CD4-positive, alpha-beta T cell treated with Interleukin-17A for 4 hours (primary cell): Measurements from ENCODE around the gene NDUFA3.
"Not testable (repeated sequence)": the region's sequence is repeated elsewhere in the genome, so short reads cannot be mapped to it uniquely, and the experiment has no call there.

Source experiments
- DNase-seq: peaks from one replicate; pipeline ENCODE4 v3.0.0-alpha.2; 2020; ENCODE audit warnings: mixed read lengths

NDUFA3 gene

GRCh38 chr19:54102421-54103169, at the start of gene NDUFA3:
TSS of gene NDUFA3 (plus strand) at chr19:54102855. CDS start at chr19:54102879, 24 bp downstream.
- DNase-seq, result peak; percentile 97

GRCh38 chr19:54062643-54063042, 40.0 kb upstream of the NDUFA3 start:
- DNase-seq, result no peak

DNA sequence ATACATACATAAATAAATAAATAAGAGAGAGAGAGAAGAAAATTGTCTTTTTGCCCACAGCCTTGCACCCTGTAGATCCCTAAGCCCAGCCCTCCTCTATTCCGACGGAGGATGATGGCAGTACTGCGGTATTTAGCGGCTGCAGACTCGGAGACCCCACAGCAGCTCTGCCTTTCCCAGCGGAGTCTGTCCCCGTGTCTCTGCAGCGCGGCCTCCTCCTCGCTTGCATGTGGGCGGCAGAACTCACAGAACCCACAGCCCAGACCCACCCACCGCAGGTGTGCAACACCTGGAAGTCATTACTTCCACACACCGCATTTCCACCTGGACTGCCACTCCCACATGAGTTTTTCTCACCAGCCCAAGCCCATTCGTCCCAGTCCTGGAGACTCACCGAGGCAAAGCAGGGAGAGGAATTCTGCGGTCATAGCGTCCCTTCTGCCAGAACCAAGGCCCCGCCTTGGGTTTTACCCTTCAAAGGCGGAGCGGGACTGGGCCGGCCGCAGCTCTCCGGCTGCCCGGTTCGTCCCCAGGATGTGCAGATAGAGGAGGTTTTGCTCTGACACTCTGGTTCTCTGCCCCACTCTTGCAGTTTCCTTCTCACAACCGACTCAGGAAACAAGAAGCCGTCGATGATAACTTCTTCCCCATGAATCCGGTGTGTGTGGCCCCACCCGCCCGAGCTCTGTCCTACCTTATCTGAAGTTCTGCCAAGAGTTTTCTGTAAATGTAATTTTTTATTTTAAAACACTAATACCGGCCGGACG, 39.1 kb upstream of the NDUFA3 start, which contains the start of gene VSTM1:
Gene VSTM1 (minus strand): TSS at position 548 of the 767 bp plus-strand sequence. CDS start 120 bp downstream, at position 428.
- no peak for DNase-seq

GRCh38 chr19:54069470-54069869, 33.2 kb upstream of the NDUFA3 start:
- DNase-seq, result no peak

GRCh38 chr19:54073829-54074228, 28.8 kb upstream of the NDUFA3 start:
- no peak for DNase-seq

- no peak for DNase-seq
These were observed 27.8 kb upstream of the NDUFA3 start for GRCh38 chr19:54074851-54075250.

GRCh38 chr19:54077334-54077733, 25.3 kb upstream of the NDUFA3 start:
- no peak for DNase-seq

DNA sequence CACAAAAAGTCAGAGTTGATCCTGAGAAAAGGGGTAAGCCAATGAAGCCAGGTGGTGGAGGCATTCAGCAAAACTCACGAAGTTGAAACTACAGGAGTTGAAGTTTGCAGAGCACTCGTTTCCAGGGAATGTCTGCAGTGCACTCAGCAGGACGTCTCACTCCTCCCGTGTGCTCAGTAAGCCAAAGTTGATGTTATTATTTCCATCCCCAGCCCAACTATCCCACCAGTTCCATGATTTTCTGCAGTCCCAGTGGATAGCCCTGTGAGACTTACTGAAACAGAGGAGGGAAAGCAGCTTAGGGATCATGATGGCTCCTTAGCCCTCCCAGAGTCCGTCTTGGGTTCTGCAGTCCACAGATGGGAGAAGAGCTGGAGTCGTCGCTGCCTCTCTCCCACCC, 21.6 kb upstream of the NDUFA3 start, which contains the start of gene TARM1:
Gene TARM1 (minus strand): TSS at position 334 of the 400 bp plus-strand sequence. CDS start 25 bp downstream, at position 309.
- DNase-seq, result no peak

DNA sequence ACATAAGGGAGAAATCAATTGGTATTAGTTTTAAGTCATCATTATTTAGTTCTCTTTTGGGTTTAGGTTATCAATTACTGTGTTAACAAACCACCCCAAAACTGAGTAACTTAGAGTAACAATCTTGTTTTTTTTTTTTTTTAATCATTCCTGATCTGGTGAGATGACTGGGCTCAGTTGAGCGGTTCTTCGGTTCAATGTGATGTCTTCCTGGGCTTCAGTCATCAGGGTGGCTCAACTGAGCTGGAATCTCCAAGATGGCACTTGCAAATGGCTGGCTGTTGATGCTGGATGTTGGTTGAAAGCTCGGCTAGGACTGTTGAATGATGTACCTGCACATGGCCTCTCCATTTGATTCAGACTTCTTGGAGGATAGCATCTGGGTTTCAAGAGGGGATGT, 18.2 kb upstream of the NDUFA3 start:
- DNase-seq, result no peak

DNA sequence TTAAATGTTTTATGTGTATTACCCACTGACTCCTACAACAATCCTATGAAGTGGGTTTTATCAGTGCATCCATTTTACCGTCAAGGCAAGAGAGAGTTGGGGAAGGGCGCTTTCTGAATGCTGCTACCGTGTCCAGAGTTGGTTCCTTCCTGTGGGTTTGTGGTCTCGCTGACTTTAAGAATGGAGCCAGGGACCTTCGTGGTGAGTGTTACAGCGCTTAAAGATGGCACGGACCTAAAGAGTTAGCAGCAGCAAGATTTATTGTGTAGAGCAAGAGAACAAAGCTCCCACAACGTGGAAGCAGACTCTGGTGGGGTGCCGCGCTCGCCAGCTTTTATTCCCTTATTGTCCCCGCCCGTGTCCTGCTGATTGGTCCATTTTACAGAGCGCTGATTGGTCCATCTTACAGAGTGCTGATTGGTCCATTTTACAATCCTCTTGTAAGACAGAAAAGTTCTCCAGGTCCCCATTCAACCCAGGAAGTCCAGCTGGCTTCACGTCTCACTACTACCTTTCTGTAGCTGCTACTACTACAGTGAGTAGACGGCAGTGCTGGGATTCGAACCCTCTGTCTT, 8.1 kb upstream of the NDUFA3 start:
- no peak for DNase-seq

DNA sequence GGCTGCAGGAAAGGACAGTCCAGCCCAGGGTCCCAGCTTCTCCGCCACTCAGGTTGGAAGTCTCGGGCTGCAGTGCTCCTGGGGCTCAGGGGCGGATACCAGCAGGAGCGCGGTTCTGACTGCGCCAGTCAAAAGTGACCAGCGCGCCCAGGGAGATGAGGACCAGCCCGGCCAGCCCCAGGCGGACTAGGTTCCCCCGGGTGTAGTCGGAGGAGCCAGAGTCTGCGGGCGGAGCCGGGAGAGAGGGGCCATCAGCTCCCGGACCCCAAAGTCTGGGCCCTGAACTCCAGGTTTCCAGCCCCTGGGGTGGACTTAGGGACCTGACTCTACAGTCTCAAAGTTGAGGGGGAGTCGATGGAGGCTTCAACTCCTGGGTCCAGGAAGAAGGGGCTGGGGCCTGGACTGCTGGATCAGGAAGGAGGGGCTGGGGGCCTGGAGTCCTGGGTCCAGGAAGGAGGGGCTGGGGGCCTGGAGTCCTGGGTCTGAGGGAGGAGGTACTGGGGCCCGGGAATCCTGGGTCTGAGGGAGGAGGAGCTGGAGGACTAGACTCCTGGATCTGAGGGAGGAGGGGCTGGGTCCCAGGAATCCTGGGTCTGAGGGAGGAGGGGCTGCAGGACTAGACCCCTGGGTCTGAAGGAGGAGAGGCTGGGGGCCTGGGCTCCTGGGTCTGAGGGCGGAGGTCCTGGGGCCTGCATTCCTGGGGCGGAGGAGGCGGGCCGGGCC, 7.4 kb upstream of the NDUFA3 start:
- no peak for DNase-seq

- DNase-seq, result peak; percentile 72
These were observed 6.6 kb upstream of the NDUFA3 start for GRCh38 chr19:54095859-54096616.

GRCh38 chr19:54096617-54097106, 6.0 kb upstream of the NDUFA3 start:
- peak; percentile 28 for DNase-seq

- DNase-seq, result no peak
These were observed 3.3 kb upstream of the NDUFA3 start for GRCh38 chr19:54099190-54099902.

- DNase-seq, result not testable (repeated sequence)
These were observed 2.8 kb upstream of the NDUFA3 start for GRCh38 chr19:54099903-54100255.

DNA sequence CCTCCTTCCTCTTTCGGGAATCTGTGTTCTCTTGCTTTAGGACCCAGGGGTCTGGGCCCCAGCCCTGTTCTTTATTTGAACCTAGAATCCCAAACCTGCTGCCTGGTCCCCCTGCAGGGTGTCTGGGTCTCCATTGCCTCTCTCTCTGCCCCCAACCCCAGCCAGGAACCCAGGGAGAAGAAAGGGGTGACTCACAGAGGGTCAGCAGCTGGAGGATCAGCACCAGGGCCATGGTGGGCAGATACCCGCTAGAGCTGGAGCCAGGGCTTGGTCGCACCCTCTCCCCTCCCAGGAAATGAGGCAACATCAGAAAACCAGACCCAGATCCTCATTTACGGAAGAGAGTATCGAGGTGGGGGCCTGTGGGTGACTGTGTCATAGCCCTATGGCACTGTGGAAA, 2.1 kb upstream of the NDUFA3 start, which contains the start of gene OSCAR:
Gene OSCAR (minus strand): TSS at position 243 of the 400 bp plus-strand sequence. CDS start 11 bp downstream, at position 232.
- DNase-seq, result no peak

DNA sequence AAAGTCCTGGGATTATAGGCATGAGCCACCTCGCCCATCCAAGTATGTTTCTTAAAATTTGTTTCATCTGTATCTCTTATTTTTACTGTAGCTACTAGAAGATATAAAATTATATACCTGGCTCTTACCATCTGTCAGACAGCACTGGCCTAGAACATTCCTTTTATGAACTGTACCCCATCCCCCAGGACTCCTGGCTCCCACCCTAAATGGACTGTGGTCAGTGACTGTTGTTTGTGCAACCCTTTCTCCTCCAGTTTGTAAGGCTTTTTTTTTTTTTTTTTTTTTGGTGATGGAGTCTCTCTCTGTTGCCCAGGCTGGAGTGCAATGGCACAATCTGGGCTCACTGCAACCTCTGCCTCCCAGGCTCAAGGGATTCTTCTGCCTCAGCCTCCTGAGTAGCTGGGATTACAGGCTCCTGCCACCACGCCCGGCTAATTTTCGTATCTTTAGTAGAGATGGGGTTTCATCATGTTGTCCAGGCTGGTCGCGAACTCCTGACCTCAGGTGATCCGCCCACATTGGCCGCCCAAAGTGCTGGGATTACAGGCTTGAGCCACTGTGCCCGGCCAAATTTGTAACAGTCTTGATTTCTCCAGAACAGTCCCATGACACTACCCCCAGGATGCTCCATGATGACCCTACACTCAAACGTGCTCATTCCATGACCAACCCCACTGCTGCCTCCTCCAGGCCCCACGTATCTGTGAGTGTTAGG, 2.5 kb downstream of the NDUFA3 start:
- no peak for DNase-seq

- no peak for DNase-seq
These were observed 3.1 kb downstream of the NDUFA3 start for GRCh38 chr19:54105796-54106195.

DNA sequence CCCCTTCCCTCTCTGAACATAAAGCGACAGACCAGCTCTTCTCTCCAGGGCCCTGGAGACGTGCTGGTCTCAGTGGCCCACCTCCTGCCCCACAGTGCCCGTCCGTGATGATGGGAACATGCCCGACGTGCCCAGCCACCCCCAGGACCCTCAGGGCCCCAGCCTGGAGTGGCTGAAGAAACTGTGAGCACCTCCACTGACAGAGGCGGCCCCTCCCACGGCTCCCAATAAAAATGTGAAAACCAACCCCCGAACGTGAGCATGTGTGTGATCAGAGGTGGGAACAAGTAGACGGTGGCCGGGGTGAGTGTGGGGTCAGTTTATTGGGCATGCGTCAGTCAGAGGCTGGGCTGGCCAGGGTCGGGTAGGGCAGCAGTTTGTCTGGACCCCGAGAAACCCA, 4.1 kb downstream of the NDUFA3 start:
- DNase-seq, result no peak

GRCh38 chr19:54107876-54108490, 5.3 kb downstream of the NDUFA3 start:
- no peak for DNase-seq
